Measurements from ENCODE around the gene ANKRD13D. TPM values are rescaled to one million over a fixed set of nuclear protein-coding genes. Genes with fewer than 3 reads are reported as not detected.
A peak's percentile ranks its signal among the peaks of the same experiment; 100 is the strongest.

Gene ANKRD13D
- polyA plus RNA-seq, 1 experiment: 30.7 TPM

DNA sequence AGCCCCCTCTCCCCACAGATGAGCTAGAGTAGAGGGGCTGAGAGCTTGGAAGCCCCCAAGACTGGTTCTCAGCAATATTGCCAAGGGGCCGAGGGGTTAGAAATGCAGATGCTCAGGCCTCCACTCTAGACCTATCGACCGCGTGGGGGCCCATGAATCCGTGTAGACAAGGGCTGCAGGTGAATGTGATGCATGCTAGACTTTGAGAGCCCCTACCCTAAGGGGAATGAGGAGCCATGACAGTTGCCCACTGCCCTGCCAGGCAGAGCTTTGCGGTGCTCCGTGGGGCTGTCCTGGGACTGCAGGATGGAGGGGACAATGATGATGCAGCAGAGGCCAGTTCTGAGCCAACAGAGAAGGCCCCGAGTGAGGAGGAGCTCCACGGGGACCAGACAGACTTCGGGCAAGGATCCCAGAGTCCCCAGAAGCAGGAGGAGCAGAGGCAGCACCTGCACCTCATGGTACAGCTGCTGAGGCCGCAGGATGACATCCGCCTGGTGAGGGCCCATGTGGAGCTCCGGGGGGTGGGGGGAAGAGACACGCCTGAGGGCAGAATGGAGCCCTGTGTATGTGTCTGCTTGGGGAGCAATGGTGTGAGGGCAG is 15.5 kb downstream of the ANKRD13D start:
- DNase-seq (ENCODE audit: low read depth): no peak
- POLR2A ChIA-PET: no interaction called here
- no peaks in the 10 kb centered on the region for H3K27me3 ChIP-seq (ENCODE audit: control insufficient read depth, insufficient read depth, low read length)
- TF ChIP-seq, protein P1, sequence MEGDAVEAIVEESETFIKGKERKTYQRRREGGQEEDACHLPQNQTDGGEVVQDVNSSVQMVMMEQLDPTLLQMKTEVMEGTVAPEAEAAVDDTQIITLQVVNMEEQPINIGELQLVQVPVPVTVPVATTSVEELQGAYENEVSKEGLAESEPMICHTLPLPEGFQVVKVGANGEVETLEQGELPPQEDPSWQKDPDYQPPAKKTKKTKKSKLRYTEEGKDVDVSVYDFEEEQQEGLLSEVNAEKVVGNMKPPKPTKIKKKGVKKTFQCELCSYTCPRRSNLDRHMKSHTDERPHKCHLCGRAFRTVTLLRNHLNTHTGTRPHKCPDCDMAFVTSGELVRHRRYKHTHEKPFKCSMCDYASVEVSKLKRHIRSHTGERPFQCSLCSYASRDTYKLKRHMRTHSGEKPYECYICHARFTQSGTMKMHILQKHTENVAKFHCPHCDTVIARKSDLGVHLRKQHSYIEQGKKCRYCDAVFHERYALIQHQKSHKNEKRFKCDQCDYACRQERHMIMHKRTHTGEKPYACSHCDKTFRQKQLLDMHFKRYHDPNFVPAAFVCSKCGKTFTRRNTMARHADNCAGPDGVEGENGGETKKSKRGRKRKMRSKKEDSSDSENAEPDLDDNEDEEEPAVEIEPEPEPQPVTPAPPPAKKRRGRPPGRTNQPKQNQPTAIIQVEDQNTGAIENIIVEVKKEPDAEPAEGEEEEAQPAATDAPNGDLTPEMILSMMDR (IDR thresholded peaks at IDR 0.05; ENCODE audit: insufficient read depth, low read depth, low read length): no peak
- H3K4me3 ChIP-seq (ENCODE audit: low read depth, low read length): peak overlapping the region; percentile 72
- H3K36me3 ChIP-seq (ENCODE audit: control insufficient read depth, insufficient read depth, low read length): peaks cover 33% of the 10 kb centered on the region
- CTCF ChIA-PET: interaction anchor here (0.6 to 1.6 kb wide), 5 partner anchors 16 to 58 kb away, joined by 3 to 4 read pairs (median 3); no protein-coding TSS in a partner anchor

DNA sequence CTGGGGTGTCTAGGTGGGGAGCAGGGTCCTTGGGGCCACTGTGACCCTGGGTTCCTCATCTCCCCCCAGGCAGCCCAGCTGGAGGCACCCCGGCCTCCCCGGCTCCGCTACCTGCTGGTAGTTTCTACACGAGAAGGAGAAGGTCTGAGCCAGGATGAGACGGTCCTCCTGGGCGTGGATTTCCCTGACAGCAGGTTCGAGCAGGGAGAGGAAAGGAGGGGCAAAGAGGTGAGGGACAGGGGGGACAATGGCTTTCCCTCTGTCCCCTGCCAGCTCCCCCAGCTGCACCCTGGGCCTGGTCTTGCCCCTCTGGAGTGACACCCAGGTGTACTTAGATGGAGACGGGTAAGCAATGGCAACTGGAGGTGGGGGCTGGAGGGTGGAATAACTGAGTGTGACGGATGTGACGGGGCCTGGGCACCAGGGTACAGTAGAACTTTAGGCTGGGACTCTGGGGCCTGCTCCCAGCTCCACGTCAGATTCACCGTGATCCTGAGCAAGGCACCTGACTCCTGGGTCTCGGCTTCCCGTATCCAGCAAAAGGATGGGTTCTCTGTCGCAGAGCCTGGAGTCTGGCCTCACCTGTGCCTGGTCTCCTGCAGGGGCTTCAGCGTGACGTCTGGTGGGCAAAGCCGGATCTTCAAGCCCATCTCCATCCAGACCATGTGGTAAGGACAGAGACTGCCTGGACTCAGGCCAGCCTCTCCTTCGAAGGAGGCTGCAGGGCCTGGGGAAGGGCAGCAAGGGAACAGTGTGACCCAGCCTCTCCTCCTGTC is 17.9 kb downstream of the ANKRD13D start:
- Histone ChIP-seq H3K27me3 (ENCODE audit: control insufficient read depth, insufficient read depth, low read length) (no peaks in the 10 kb centered on the region), H3K4me3 (ENCODE audit: low read depth, low read length) (no peak overlapping the region), H3K36me3 (ENCODE audit: control insufficient read depth, insufficient read depth, low read length) (peaks cover 20% of the 10 kb centered on the region)
- CTCF ChIA-PET: interaction anchor here (1.0 to 2.6 kb wide), 2 partner anchors 11 to 225 kb away, joined by 3 to 17 read pairs; no protein-coding TSS in a partner anchor
- no peak for DNase-seq (ENCODE audit: low read depth)
- POLR2A ChIA-PET: interaction anchor here (0.7 kb wide), 1 partner anchor 18 kb away, joined by 4 read pairs; no protein-coding TSS in a partner anchor
- TF ChIP-seq, protein P1 (IDR thresholded peaks at IDR 0.05; ENCODE audit: insufficient read depth, low read depth, low read length): no peak

DNA sequence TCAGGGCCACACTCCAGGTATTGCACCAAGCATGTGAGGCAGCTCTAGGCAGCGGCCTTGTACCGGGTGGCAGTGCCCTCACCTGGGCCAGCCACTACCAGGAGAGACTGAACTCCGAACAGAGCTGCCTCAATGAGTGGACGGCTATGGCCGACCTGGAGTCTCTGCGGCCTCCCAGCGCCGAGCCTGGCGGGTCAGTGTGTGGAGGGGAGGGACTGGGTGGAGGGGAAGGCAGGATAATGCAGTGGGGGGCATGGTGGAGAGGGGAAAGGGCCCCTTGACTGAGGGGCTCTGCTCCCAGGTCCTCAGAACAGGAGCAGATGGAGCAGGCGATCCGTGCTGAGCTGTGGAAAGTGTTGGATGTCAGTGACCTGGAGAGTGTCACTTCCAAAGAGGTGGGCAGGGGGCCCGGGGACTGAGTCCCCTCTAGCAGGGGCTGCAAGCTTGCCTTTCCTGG is 18.5 kb downstream of the ANKRD13D start:
- TF ChIP-seq, protein P1 (IDR thresholded peaks at IDR 0.05; ENCODE audit: insufficient read depth, low read depth, low read length): no peak

DNA sequence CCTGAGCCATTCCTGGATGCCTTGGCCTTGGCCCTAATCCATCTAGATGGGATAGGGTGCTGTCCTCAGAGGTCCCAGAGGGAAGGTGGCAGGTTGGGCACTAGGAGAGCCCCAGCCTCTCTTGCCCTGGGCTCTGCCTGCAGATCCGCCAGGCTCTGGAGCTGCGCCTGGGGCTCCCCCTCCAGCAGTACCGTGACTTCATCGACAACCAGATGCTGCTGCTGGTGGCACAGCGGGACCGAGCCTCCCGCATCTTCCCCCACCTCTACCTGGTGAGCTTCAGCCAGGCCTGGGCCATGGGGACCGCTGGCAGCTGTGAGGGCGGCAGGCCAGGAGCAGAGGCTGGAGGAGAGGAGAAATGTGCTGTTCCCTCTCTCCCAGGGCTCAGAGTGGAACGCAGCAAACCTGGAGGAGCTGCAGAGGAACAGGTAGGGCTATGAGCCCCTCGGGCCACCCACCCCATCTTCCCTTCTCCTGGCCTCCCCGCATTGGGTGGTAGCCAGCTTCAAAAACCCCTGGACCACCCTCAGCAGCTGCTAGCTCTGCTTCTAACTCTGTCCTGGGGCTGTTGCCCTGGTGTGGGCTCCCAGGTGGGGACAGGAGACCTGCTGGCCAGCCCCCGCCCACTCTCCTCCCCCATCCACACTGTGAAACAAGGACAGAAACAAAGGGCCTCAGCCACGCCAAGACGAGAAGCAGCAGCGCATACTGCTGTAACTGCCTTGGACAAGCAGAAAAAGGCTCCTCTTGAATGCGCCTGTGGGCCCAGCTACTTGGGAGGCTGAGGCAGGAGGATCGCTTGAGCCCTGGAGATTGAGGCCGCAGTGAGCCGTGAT is 19.1 kb downstream of the ANKRD13D start:
- CTCF ChIA-PET: interaction anchor here (0.8 to 2.6 kb wide), 5 partner anchors 9 to 227 kb away, joined by 3 to 17 read pairs (median 3); no protein-coding TSS in a partner anchor
- Histone ChIP-seq H3K4me3 (ENCODE audit: low read depth, low read length) (no peak overlapping the region), H3K36me3 (ENCODE audit: control insufficient read depth, insufficient read depth, low read length) (peaks cover 20% of the 10 kb centered on the region), H3K27me3 (ENCODE audit: control insufficient read depth, insufficient read depth, low read length) (no peaks in the 10 kb centered on the region)
- TF ChIP-seq, protein P1 (IDR thresholded peaks at IDR 0.05; ENCODE audit: insufficient read depth, low read depth, low read length): no peak
- DNase-seq (ENCODE audit: low read depth): no peak
- POLR2A ChIA-PET: no interaction called here

More for the DNA sequence above, 18.5 kb downstream of the ANKRD13D start:
- DNase-seq (ENCODE audit: low read depth): no peak
- ChIA-PET CTCF (interaction anchor here (0.8 to 2.6 kb wide), 3 partner anchors 10 to 226 kb away, joined by 3 to 17 read pairs (median 3); no protein-coding TSS in a partner anchor), POLR2A (no interaction called here)
- Histone ChIP-seq H3K36me3 (ENCODE audit: control insufficient read depth, insufficient read depth, low read length) (peaks cover 20% of the 10 kb centered on the region), H3K4me3 (ENCODE audit: low read depth, low read length) (no peak overlapping the region), H3K27me3 (ENCODE audit: control insufficient read depth, insufficient read depth, low read length) (no peaks in the 10 kb centered on the region)
